DMS79 treated with DMSO at 0.1 percent for 48 hours (cell line): ENCODE measurements around the gene FOLR2.
"Not testable (repeated sequence)": the region's sequence is repeated elsewhere in the genome, so short reads cannot be mapped to it uniquely, and the experiment has no call there.

ENCODE experiments used
- DNase-seq: peaks from one replicate; lab custom pipeline; 2025; lab: John Stamatoyannopoulos, UW

Gene FOLR2

DNA sequence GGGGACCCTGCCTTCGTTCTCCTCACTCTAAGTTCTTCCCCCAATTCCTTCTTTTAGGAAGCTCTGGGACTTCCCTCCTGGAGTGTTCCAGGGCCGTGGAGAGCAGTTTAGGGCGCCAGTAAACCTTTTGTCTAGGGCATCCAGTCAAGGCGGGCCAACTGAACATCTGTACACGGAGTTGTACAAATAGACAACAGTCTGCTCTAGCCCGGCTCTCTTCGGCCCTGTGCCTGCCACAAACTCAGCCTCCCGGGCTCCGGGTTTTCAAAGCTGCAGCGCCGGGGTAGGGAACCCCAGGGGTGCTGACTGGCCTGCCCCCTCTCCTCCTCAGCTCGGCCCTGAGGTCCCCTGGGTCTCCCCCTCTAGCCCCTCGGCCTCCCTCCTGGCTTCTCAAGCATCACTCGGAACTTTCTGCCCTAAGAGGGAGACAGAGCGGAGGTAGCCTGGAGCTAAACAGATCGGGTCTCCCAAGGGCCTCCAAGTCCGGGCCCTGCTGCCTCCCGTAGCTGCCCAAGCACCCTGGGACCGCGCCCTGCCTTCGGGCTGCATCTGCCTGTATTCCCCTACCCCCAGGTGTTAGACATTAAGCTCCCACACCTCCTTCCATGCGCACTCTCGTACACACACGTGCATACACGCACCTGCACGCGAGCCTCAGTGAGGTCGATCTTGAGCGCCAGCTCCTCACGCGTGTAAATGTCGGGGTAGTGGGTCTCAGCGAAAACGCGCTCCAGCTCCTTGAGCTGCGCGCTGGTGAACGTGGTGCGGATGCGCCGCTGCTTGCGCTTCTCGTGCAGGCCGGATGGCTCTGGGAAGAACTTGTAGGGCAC, 24.1 kb downstream of the FOLR2 start:
- peak; percentile 31 for DNase-seq

DNA sequence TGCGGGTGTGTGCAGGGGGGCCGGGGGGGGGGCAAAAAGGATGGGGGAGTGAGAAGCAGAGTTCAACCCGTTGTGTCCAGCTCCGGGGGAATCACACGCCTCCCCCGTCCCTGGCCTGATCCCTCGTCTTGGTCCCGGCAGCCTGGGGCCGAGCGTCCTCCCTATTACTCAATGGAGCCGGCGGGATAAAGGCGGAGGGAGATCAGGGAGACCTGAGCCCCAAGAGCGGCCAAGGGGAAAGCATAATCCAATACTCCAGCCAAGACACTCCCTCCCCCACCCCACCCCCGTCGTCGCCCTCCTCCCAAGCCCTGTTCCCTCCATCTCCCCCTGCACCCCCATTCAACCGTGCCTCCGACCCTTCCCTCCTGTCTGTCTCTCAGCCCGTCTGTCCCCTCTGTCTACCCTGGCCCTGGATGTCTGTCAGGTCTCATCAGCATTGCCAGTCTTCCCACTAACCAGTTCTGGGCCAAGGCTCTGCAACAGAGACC, 24.7 kb downstream of the FOLR2 start:
- no peak for DNase-seq

DNA sequence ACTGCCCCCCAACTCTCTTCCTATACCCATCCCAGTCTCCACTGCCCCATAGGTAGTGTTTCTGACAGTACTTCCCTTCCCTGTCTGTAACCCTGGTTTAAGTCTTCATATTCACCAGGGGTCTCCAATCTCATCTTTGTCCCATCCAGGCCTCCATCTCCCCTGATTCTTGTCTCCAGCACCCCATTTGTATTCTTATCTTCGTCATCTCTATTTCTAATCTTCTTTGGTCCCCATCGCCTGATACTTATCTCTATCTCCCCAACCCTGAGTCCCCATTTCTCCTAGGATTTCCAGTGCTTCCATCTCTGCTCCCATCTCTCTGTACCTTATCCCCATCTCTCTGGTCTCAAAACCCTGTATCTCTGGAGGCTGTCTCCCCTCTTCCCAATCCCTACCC, 25.5 kb downstream of the FOLR2 start:
- DNase-seq = no peak

- DNase-seq = no peak
Observed at GRCh38 chr11:72243173-72244059, 26.8 kb downstream of the FOLR2 start.

- DNase-seq = no peak
Observed at GRCh38 chr11:72244060-72244360, 27.4 kb downstream of the FOLR2 start, which contains the start of gene PHOX2A. PHOX2A (minus strand) TSS chr11:72244176; CDS start chr11:72244004, 172 bp downstream.

GRCh38 chr11:72244361-72245262, 28.0 kb downstream of the FOLR2 start:
- DNase-seq = no peak

DNA sequence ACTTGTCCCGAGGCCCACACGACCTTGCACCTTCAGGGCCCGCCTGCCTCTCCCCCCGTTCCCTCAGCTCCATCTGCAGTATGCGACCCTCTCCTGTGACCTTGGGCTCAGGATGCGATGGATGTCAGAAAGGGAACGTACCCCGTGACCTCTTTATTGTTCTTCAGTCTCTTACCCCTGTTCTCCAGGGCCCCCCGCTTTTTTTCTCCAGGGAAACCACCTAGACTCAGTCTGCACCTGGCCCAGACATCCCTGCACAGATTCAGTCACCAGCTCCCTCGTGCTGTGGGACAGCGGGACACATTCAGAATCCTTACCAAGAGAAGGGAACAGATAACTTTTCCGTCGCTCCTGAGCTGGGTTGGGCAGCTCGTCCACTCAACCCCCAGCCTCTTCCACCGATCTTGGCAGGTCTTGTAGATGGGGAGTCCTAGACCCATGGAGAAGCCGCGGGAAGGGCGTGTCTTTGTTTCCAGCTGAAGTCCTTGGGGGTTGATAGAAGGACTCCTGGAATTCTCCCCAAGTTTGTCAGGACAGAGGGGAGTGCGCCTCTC, 28.7 kb downstream of the FOLR2 start:
- no peak for DNase-seq

GRCh38 chr11:72247584-72247983, 31.0 kb downstream of the FOLR2 start:
- no peak for DNase-seq

DNA sequence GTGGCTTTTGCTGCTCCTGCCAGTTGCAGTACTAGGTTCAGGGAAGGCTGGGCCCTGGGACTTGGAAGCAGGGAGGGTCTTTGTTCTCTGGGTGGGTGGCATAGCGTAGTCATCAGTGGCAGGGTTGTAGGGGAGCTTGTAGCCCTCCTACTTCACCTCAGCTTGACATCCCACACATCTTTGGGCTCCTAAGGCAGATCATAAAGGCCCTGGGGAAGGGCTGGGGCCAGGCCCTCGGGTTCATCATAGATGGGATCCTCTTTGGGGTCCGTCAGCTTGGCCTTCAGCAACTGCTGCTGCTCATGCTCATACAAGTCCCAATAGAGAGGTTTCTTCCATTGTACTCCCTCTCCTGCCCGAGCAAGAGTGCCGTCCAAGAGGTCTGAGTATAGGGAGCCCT, 33.4 kb downstream of the FOLR2 start:
- DNase-seq = no peak

DNA sequence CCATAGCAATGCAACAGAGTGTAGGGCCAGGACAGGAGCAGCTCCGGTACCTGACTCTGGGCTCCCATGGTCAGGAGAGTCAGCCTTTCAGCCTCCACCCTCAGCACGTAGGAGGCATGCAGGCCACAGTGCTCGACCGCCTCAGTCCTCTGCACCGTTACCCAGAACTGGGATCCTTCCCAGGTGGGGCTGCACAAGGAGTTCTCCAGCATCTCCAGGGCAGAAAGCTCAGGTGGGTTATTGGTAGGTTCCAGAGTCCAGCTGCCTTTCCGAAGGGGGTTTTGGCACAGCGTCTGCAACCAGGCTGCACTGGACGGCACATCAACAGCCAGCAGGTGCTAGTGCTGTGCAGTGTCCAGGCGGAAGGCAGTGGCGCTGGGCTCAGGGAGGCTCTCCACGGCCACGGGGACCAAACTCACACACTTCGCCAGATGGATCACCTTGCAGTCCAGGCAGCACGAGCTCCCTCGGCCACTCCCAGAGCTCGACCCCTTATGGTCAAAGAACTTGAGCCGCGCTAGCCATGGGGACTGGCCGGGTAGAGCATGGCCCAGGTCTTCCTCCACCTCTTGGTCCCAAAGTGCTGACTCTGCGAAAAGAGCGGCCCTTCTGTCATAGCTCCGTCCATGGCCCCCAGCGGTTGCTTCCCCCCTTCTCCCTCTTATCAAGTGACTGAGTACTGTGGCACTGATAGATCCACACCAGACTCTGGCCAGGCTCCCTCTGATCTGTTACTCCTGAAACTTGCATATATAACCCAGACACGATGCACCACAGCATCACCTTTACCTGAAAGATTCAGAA, 34.3 kb downstream of the FOLR2 start:
- DNase-seq = no peak

DNA sequence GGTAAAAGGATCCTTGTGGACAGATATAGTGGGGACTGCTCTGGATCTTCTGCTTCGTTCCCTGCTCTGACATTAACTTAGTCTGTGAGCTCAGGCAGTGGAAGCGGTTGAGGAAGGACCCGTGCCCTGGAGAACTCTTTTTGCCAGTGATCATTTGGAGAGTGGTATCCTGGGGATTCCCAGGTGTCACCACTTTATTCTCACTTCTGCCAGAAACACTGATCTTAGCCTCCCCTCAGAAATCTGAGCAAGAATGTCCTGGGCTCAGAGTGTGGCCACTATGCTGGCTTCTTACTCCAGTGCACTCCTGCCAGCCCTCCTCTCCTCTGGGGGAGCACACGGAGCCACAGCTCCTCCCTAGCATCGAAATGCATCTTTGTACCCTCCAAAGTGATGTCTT, 35.0 kb downstream of the FOLR2 start:
- DNase-seq = no peak

GRCh38 chr11:72253392-72253791, 36.8 kb downstream of the FOLR2 start:
- DNase-seq = no peak

DNA sequence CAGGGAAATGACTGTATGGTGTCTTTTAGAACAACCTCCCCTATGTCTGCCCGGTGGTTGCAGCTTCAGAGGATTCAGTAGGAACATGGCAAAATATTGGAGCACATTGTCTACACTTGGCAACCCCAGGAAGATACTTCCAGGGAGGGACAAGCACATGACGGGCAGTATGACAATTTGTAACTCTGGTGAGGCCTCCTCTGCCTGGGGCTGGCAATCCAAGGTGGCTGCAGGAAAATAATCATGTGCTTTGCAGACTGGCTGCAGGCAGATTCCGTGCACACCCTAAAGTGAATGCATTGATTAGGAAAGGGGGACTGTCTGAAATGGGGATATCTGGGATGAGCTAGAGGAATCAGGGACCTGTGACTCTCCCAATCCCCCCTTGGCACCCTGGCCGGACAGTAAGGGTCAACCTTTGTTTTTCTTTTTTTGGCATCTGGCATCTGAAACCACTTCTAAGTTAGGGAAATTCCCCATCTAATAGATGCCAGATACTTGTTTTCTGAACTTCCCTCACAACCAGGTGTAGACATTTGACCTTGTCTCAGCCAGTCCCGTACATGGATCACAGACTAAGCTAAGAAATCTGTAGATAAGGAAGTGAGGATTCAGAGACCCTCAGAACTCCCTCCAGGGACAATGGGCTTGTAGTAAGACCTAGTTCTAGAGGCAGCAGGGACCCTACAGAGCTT, 37.9 kb downstream of the FOLR2 start:
- DNase-seq = no peak

- no peak for DNase-seq
Observed at GRCh38 chr11:72257570-72257969, 41.0 kb downstream of the FOLR2 start.

DNA sequence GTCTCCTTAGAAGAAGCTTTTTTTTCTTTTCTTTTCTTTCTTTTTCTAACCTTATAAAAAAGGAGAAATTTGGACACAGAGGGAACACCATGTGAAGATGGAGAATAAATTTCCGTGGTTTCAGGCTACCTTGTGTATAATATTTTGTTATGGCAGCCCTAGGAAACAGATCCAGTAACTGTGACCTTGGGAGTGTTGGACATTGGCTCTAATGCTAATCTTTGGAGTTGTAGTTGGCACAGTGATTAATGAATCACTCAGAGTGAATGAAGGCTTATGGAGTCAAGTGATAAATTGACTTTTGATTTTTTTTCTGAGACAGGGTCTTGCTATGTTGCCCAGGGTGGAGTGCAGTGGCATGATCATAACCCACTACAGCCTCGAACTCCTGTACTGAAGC, 42.9 kb downstream of the FOLR2 start:
- DNase-seq = no peak

GRCh38 chr11:72260574-72260973, 44.0 kb downstream of the FOLR2 start:
- no peak for DNase-seq

DNA sequence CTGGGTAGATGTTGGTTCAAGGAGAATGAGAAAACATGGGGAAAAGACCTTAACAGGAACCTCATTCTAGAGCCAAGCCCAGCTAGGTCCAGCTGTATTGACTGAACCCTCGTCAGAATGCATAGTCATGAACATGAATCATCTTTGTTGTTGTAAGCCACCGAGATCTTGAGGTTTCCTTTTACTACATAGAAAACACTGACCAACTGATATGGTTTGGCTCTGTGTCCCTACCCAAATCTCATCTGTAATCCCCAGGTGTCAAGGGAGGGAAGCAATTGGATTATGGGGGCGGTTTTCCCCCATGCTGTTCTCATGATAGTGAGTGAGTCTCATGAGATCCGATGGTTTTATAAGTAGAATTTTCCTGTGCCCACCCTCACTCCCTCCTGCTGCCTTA, 46.8 kb downstream of the FOLR2 start:
- DNase-seq = no peak

DNA sequence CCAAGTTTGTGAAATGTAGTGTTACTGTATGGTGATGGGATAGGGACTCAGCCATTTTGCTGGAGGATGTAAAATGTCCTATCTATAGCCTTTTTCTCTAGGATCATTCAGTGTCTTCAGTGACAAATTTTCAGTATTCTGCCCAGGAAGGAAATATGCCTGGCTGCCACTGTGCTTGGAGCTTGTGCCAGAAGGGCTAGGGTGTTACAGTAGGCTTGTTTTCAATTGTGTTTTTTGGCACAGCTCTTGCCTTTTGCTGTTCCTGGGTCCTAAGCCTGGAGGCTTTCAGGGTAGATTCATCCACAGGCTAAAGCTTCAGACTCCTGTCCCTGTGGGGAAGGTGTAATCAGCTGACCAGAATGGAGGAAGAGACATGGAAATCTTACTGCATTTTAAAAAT, 49.4 kb downstream of the FOLR2 start:
- DNase-seq = no peak

DNA sequence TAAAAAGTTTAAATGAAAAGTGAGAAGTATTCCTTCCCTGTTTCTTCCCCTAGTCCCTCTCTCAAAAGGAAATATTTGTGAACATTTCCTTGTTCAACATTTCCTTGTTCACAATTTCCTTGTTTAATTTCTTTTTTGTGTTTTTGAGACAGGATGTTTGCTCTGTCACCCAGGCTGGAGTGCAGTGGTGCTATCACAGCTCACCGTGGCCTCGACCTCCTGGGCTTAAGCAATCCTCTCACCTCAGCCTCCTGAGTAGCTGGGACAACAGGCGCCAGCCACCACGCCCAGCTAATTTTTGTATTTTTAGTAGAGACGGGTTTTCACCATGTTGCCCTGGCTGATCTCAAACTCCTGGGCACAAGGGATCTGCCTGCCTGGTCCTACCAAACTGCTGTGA, 50.4 kb downstream of the FOLR2 start:
- not testable (repeated sequence) for DNase-seq

- DNase-seq = no peak
Observed at GRCh38 chr11:72267956-72268617, 51.5 kb downstream of the FOLR2 start.
